Ramos (cell line): ENCODE data around the gene RGS19.

Experiments
- in situ Hi-C: fragments of 300-500 bp; cut with MboI; formaldehyde crosslinking; loops from one replicate; pipeline ENCODE4 v1.14.3; 2022; ENCODE audit warnings: low sequenced_read_pairs; ENCODE audit not compliant: unreplicated experiment

The RGS19 gene

DNA sequence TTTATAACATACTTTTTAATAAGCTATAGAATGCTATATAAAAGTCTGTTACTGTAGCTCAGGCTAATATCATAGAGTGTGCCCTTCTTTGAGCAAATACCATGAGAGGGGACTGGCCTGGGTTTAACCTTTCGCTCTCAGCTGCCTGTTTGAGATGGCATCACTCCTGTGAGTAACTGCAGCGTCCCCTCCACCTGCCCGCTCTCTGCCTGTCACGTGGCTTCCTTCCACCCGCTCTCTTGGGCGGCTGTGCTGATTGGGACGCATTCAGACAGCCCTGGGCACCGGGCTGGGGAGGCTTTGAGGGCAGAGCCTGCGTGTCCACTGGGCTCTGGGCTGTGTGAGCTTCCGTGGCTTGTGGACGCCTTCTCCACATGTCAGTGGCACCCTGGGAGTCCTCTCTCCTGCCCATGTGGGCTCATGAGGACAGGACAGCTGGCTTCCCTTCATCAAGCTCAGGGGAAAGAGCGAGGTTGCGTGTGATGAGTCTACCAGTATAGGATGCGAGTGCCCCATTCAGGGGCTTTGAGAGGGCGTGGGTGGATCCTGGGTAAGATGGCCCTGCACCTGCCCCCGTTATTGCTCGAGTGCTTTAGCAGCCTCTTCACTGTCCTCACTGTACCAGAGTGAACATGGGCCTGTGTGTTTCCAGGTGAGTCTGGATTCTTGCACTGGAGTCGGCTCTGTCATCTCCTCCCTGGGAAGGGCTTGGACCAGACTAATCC, 54.1 kb downstream of the RGS19 start:
- in situ Hi-C loops = no loop called here

DNA sequence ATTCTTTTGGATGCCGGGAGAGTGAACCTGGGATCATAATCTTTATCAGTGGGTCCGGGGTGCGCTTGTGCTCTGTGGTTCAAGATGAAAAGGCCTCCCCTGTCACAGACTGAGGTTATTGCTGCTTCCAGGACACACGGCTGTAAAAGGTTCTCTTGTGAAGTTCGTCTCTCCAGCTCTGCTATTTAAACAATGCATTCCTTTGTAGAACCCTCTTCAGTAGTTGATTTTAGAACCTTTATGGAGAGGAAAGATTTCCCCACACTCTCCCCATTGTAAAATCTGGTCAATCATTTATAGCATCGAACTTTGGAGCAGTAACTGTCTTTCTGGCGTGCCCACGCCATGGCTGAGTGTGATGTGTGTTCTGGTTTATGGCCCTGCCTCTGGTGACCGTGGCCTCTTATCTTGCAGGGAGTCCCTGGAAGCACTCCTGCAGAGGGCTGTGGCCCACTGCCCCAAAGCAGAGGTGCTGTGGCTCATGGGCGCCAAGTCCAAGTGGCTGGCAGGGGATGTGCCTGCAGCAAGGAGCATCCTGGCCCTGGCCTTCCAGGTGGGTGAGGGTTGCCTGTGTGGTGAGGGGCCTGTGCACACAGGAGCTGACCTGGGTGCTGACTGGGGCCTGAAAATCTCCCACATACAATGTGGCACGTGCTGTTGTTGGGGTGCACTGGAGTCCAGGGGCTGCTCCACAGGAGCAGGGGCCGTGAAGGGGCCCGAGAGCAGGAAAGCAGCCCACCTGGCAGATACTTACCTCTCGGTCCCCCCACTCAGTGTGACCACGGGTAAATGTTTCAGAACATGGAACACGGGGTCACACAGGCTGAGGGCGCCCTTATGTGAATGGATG, 55.0 kb downstream of the RGS19 start:
- in situ Hi-C loops = no loop called here

GRCh38 chr20:64023361-64024140, 55.8 kb downstream of the RGS19 start:
- in situ Hi-C loops = no loop called here
